ENCODE data around the gene ZNF853. TPM values are rescaled to one million over a fixed set of nuclear protein-coding genes. Genes with fewer than 3 reads are reported as not detected.

The ZNF853 gene
- total RNA-seq, 2 experiments from 2014 or later: 0.55 to 0.60 TPM

DNA sequence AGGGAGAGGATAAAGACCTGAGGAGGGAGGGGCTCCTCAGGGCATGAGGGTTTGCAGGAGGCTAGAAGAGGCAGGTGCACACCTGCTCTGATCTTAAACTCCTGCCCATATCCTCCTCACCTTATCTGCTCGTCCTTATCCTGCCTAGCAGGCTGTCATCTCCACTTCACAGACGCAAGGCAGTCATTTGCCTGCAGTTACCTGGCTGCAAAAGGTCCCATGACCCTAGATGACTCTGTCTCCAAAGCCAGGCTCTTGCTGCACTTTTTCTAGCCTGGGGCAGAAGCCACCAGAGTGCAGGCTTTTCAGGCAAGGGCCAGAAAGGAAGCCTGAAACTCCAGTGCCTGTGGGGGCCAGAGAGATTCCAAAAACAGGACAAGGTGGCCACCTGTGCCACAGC lies 1.7 kb upstream of the ZNF853 start:
- Histone ChIP-seq H3K9me2 (ENCODE audit: insufficient read depth, low read length) (no peaks in the 10 kb centered on the region), H2AFZ (ENCODE audit: low read length) (no peak overlapping the region), H3K9me3 (ENCODE audit: low read length) (no peaks in the 10 kb centered on the region), H3K79me2 (ENCODE audit: insufficient read depth, low read depth, low read length) (no peaks in the 10 kb centered on the region), H3K27ac (ENCODE audit: low read depth, low read length, poor library complexity, severe bottlenecking) (no peak overlapping the region), H3K4me1 (ENCODE audit: insufficient read depth, low read length, poor library complexity, severe bottlenecking) (no peaks in the 10 kb centered on the region), H4K20me1 (ENCODE audit: insufficient read depth, low read length) (no peaks in the 10 kb centered on the region), H3K36me3 (ENCODE audit: insufficient read depth, low read length) (0 out of 2 replicates have a peak, but pooled peaks cover 5% of the 10 kb centered on the region), H3K4me2 (ENCODE audit: low read length) (no peak overlapping the region), H3K4me3 (ENCODE audit: low read depth, low read length, poor library complexity, severe bottlenecking) (no peak overlapping the region)
- intact Hi-C loops (cut with micrococcal nuclease; ENCODE audit: unreplicated experiment): no loop called here
- CTCF ChIA-PET (ENCODE audit: unreplicated experiment): no interaction called here
- TF ChIP-seq, protein P1, sequence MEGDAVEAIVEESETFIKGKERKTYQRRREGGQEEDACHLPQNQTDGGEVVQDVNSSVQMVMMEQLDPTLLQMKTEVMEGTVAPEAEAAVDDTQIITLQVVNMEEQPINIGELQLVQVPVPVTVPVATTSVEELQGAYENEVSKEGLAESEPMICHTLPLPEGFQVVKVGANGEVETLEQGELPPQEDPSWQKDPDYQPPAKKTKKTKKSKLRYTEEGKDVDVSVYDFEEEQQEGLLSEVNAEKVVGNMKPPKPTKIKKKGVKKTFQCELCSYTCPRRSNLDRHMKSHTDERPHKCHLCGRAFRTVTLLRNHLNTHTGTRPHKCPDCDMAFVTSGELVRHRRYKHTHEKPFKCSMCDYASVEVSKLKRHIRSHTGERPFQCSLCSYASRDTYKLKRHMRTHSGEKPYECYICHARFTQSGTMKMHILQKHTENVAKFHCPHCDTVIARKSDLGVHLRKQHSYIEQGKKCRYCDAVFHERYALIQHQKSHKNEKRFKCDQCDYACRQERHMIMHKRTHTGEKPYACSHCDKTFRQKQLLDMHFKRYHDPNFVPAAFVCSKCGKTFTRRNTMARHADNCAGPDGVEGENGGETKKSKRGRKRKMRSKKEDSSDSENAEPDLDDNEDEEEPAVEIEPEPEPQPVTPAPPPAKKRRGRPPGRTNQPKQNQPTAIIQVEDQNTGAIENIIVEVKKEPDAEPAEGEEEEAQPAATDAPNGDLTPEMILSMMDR (conservative IDR thresholded peaks at IDR 0.05; ENCODE audit: low read length): no peak
- no peak for TF ChIP-seq EZH2phosphoT487 (IDR thresholded peaks at IDR 0.05; ENCODE audit: borderline replicate concordance, low read depth, low read length)
- DNase-seq (ENCODE audit: low spot score): no peak
- no TSS peak for BruUV-seq (replicated peaks)
- POLR2A ChIA-PET: no interaction called here

DNA sequence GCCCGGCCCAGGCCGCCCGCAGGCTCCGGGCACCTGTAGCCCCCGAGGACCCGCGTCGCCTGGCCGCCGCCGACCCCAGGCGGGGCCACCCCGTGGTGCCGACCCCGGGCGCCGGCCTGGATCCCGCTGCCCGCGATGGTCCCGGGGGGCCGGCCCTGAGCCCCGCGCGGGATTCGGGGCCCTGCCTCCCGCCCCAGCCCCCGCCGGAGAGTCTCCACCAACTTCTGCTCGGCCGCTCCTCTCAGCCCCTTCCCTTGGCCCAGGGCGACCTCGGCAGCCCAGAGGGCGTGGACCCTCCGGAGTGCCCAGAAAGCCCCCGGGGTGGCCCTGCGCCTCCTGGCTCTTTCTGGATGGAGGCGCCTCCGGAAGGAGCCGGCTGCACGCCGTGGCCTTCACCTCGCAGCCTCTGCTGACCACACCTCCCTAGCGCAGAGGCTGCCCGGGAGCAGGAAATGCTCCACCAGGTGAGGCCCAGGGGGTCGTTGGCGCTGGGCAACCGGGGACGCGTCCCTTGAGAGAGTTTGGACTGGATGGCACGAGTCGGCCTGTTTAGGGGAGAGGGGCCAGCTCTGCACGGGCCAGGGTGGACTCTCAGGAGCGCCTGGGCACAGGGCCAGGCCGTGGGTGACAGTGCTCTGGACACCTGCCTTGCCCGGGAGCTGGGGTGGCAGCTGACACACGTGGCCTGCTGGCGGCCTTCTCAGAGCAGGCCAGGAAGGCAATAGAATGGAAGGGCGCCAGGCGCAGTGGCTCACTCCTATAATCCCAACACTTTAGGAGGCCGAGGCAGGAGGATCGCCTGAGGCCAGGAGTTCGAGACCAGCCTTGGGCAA lies 529 bp downstream of the ZNF853 start:
- no peak for TF ChIP-seq EZH2phosphoT487 (IDR thresholded peaks at IDR 0.05; ENCODE audit: borderline replicate concordance, low read depth, low read length)
- TF ChIP-seq, protein P1 (conservative IDR thresholded peaks at IDR 0.05; ENCODE audit: low read length): no peak
- Histone ChIP-seq H2AFZ (ENCODE audit: low read length) (no peak overlapping the region), H3K9me2 (ENCODE audit: insufficient read depth, low read length) (no peaks in the 10 kb centered on the region), H3K9me3 (ENCODE audit: low read length) (no peaks in the 10 kb centered on the region), H3K36me3 (ENCODE audit: insufficient read depth, low read length) (no peaks in the 10 kb centered on the region), H3K4me2 (ENCODE audit: low read length) (no peak overlapping the region), H3K4me1 (ENCODE audit: insufficient read depth, low read length, poor library complexity, severe bottlenecking) (peaks cover 15% of the 10 kb centered on the region), H3K27ac (ENCODE audit: low read depth, low read length, poor library complexity, severe bottlenecking) (no peak overlapping the region), H3K4me3 (ENCODE audit: low read depth, low read length, poor library complexity, severe bottlenecking) (no peak overlapping the region), H3K79me2 (ENCODE audit: insufficient read depth, low read depth, low read length) (no peaks in the 10 kb centered on the region), H4K20me1 (ENCODE audit: insufficient read depth, low read length) (no peaks in the 10 kb centered on the region)
- POLR2A ChIA-PET: interaction anchor here (0.7 kb wide), 2 partner anchors 10 to 319 kb away, joined by 3 read pairs; no protein-coding TSS in a partner anchor
- CTCF ChIA-PET (ENCODE audit: unreplicated experiment): no interaction called here
- no peak for DNase-seq (ENCODE audit: low spot score)
- BruUV-seq (replicated peaks): no TSS peak
- intact Hi-C loops (cut with micrococcal nuclease; ENCODE audit: unreplicated experiment): no loop called here

All from OCI-LY7 (cell line).